Kidney (tissue), 14 donors: ENCODE data around the gene CES4A. TPM values are rescaled to one million over a fixed set of nuclear protein-coding genes. Genes with fewer than 3 reads are reported as not detected.
A peak's percentile ranks its signal among the peaks of the same experiment; 100 is the strongest.

Experiments
- DNase-seq, 5 donors: peaks; one replicate each; pipeline ENCODE4 v3.0.0-alpha.2; 2013 to 2020
- FAIRE-seq: peaks from 2 replicates; lab custom pipeline; 2012; peaks lifted over from hg19 to GRCh38; lab: Jason Lieb, UNC
- H3K27ac ChIP-seq, 2 donors: one replicate each; pipeline ENCODE4 v1.7.0; 2013; ENCODE audit warnings: low read depth in 2 of 2, low read length in 2 of 2, inconsistent platforms in 1 of 2
- H3K27me3 ChIP-seq: one replicate; pipeline ENCODE4 v1.7.1; 2013; ENCODE audit warnings: low read length, inconsistent platforms; ENCODE audit not compliant: control insufficient read depth, insufficient read depth
- H3K36me3 ChIP-seq, 3 donors: one replicate each; pipeline versions ENCODE4 v1.7.0 to v1.7.1; 2013; ENCODE audit warnings: low read length in 3 of 3, control low read depth in 1 of 3, inconsistent platforms in 1 of 3; ENCODE audit not compliant: insufficient read depth in 3 of 3, control insufficient read depth in 2 of 3
- H3K4me1 ChIP-seq, 3 donors: one replicate each; pipeline versions ENCODE4 v1.7.0 to v1.7.1; 2013; ENCODE audit warnings: low read length in 3 of 3, inconsistent platforms in 1 of 3, low read depth in 1 of 3; ENCODE audit not compliant: control insufficient read depth in 2 of 3, insufficient read depth in 2 of 3
- H3K4me3 ChIP-seq, 3 donors: one replicate each; pipeline versions ENCODE4 v1.7.0 to v1.8.1; 2013; ENCODE audit warnings: low read length in 3 of 3, control low read depth in 1 of 3, inconsistent platforms in 1 of 3
- H3K9ac ChIP-seq, 3 donors: one replicate each; pipeline versions ENCODE4 v1.7.0 to v1.7.1; 2013; ENCODE audit warnings: low read length in 3 of 3, control low read depth in 1 of 3, inconsistent platforms in 1 of 3
- H3K9me3 ChIP-seq, 3 donors: one replicate each; pipeline versions ENCODE4 v1.7.0 to v1.7.1; 2013; ENCODE audit warnings: low read length in 3 of 3, control low read depth in 1 of 3, inconsistent platforms in 1 of 3; ENCODE audit not compliant: control insufficient read depth in 2 of 3, insufficient read depth in 1 of 3
- intact Hi-C: fragments of 100-400 bp; cut with DNase I; formaldehyde crosslinking; loops from one replicate; pipeline ENCODE4 v1.11.1; 2022
- polyA plus RNA-seq: library from polyadenylated mRNA; stranded (reverse); fragments of 350-450 nt; fragmentation: Illumina TruSeq; extraction: RNeasy Lipid Tissue Mini Kit (QIAGEN cat#74804); gene quantifications from one replicate; pipeline ENCODE4 v1.2.3, GENCODE V29; 2014; ENCODE audit warnings: low read depth, low replicate concordance; ENCODE audit not compliant: insufficient read depth
- total RNA-seq: library from RNA; stranded (reverse); fragmentation: NEBNext Ultra II Directional; extraction: Animal tissue kit (Norgen Biotek cat#: 25700); gene quantifications from one replicate; pipeline ENCODE4 v1.2.1, GENCODE V29; 2021
- TF ChIP-seq, protein P1 (sequence below): IDR thresholded peaks from 3 replicates; pipeline ENCODE4 v1.5.1; 2012; ENCODE audit warnings: mild to moderate bottlenecking, moderate library complexity, borderline replicate concordance; ENCODE audit not compliant: insufficient read depth; ENCODE audit errors: extremely low read depth
- donor health status: control.
- donor health status: control.
- donor health status: control.
- donor health status: control.
- donor health status: control.
- donor health status: DM: yes; HTN: yes; CAD: no.
- donor health status: Normal renal cell carcinoma (clear cell type).

Gene CES4A
- total and polyA plus RNA-seq, 2 donors from 2014 or later: 14.9 to 31.7 TPM

DNA sequence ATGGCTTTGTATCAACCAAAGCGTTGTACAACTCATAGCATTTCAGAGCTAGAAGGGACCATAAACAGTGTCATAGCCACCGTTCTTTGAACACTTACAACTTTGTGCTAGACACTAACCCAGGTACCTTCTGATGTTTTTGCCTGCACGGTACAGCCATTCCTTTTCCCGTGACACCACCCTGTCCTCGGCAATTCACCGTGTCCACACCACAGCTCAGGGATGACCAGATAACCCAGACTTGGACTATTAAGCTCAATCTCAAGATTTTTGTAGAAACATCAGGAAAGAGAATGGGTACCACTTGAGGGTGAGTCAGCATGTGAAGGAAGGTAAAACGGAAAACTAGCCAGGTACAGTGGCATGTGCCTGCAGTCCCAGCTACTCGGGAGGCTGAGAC, 30.8 kb downstream of the CES4A start:
- no peak overlapping the region for H3K27ac ChIP-seq
- H3K4me1 ChIP-seq: peaks cover 0 to 3% (median 0%) of the 10 kb centered on the region in 3 donors
- H3K4me3 ChIP-seq: no peak overlapping the region
- DNase-seq (peak in 1 of 5 donors; percentile 11), FAIRE-seq (no peak)
- H3K9ac ChIP-seq: no peak overlapping the region
- no peaks in the 10 kb centered on the region for H3K27me3 ChIP-seq
- TF ChIP-seq, protein P1, sequence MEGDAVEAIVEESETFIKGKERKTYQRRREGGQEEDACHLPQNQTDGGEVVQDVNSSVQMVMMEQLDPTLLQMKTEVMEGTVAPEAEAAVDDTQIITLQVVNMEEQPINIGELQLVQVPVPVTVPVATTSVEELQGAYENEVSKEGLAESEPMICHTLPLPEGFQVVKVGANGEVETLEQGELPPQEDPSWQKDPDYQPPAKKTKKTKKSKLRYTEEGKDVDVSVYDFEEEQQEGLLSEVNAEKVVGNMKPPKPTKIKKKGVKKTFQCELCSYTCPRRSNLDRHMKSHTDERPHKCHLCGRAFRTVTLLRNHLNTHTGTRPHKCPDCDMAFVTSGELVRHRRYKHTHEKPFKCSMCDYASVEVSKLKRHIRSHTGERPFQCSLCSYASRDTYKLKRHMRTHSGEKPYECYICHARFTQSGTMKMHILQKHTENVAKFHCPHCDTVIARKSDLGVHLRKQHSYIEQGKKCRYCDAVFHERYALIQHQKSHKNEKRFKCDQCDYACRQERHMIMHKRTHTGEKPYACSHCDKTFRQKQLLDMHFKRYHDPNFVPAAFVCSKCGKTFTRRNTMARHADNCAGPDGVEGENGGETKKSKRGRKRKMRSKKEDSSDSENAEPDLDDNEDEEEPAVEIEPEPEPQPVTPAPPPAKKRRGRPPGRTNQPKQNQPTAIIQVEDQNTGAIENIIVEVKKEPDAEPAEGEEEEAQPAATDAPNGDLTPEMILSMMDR: no peak
- no peaks in the 10 kb centered on the region for H3K9me3 ChIP-seq
- intact Hi-C loops: no loop called here
- H3K36me3 ChIP-seq: no peaks in the 10 kb centered on the region

DNA sequence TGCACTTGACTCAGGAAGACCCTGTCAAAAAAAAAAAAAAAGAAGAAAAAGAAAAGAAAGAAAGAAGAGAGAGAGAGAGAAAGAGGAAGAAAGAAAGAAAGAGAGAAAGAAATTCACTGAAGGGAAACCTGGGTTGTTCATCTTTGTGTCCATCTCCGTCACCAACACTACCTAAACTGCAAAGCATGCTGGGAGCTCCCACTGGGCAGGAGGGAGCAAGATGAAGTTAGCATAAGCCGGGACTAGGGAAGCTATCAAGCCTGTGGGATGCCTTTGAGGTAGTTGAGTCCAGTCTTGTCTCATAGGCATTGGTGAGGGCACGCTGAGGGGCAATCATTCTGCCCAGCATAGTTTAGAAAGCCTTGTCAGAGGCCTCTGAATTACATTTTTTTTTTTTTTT, 32.9 kb downstream of the CES4A start:
- no peaks in the 10 kb centered on the region for H3K36me3 ChIP-seq
- intact Hi-C loops: no loop called here
- H3K27ac ChIP-seq: no peak overlapping the region
- H3K9me3 ChIP-seq: no peaks in the 10 kb centered on the region
- no peaks in the 10 kb centered on the region for H3K27me3 ChIP-seq
- no peak for DNase-seq
- TF ChIP-seq, protein P1: no peak
- no peak overlapping the region for H3K4me3 ChIP-seq
- FAIRE-seq: no peak
- H3K9ac ChIP-seq: no peak overlapping the region
- H3K4me1 ChIP-seq: peaks cover 0 to 3% (median 0%) of the 10 kb centered on the region in 3 donors

DNA sequence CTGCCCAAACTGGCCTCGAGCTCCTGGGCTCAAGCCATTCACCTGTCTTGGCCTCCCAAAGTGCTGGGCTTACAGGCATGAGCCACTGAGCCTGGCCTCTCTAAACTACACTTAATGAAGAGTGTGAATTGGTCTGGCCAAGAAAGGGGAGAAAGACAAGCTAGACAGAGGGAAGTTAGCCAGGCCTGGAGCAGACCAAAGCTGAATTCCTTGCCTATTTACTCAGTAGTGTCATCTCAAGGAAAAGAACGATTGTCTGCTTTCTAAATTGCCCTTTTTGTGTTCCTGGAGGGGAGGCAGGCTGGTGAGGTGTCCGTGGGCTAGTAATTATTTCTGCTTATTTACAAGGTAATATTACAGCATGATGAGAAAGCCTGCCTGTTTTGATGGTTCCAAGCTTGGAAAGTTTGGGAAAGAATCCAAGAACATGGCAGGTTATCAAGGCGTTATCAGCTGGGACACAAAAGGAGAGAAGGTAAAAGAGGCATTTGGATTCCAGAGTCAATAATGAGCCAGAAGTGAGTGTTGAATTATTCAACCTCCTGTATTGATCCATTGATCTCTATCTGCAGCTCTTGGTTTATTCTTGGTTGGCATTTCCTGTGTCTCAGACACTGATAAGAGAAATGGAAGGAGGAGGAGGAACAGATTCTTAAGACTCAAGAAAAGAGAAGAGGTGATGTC, 34.3 kb downstream of the CES4A start:
- Histone ChIP-seq H3K9ac (no peak overlapping the region), H3K4me1 (peaks cover 0 to 3% (median 0%) of the 10 kb centered on the region in 3 donors), H3K4me3 (no peak overlapping the region), H3K9me3 (no peaks in the 10 kb centered on the region), H3K36me3 (no peaks in the 10 kb centered on the region), H3K27me3 (no peaks in the 10 kb centered on the region), H3K27ac (no peak overlapping the region)
- DNase-seq: no peak
- FAIRE-seq: no peak
- TF ChIP-seq, protein P1: no peak
- intact Hi-C loops: no loop called here
